Right atrium auricular region (tissue), 2 donors: ENCODE results near the gene CBFA2T3. TPM values are rescaled to one million over a fixed set of nuclear protein-coding genes. Genes with fewer than 3 reads are reported as not detected.

Experiments
- DNase-seq: peaks from one replicate; pipeline ENCODE4 v3.0.0-alpha.2; 2019; ENCODE audit warnings: low spot score
- H3K27ac ChIP-seq, 2 donors: fragments of 200-600 bp; sonication (generic); 1 replicate in 1 of 2; 2 replicates in 1 of 2; pipeline ENCODE4 v1.5.1; 2016 to 2019
- H3K27me3 ChIP-seq, 2 donors: fragments of 200-600 bp; sonication (generic); one replicate each; pipeline versions ENCODE4 v1.5.1 to v1.6.0; 2017 to 2019
- H3K36me3 ChIP-seq: fragments of 200-600 bp; sonication (generic); one replicate; pipeline ENCODE4 v1.5.1; 2016
- H3K4me1 ChIP-seq, 2 donors: fragments of 200-600 bp; sonication (generic); one replicate each; pipeline versions ENCODE4 v1.5.1 to v1.6.0; 2017 to 2019
- H3K4me3 ChIP-seq, 2 donors: fragments of 200-600 bp; sonication (generic); 1 replicate in 1 of 2; 2 replicates in 1 of 2; pipeline ENCODE4 v1.5.1; 2017 to 2019; ENCODE audit warnings: mild to moderate bottlenecking in 1 of 2, moderate library complexity in 1 of 2
- H3K9me3 ChIP-seq, 2 donors: fragments of 200-600 bp; sonication (generic); one replicate each; pipeline ENCODE4 v1.5.1; 2019
- total RNA-seq, 2 donors: library from RNA; depleted of rRNA; stranded (reverse); fragments of >200 nt; gene quantifications; one replicate each; pipeline ENCODE4 v1.1.0, GENCODE V29; 2016
- TF ChIP-seq, protein P1 (sequence below), 2 donors: fragments of 200-600 bp; sonication (generic); IDR thresholded peaks; one replicate each; pipeline ENCODE4 v1.5.1; 2019; ENCODE audit warnings: antibody characterized with exemption in 2 of 2

The CBFA2T3 gene
- total RNA-seq, 2 donors from 2014 or later: 1.1 to 2.6 TPM

- DNase-seq: no peak
- Histone ChIP-seq H3K9me3 (no peaks in the 10 kb centered on the region), H3K36me3 (peaks cover 6% of the 10 kb centered on the region), H3K4me1 (peaks cover 0 to 10% of the 10 kb centered on the region in 2 donors), H3K4me3 (no peak overlapping the region), H3K27ac (no peak overlapping the region), H3K27me3 (no peaks in the 10 kb centered on the region)
- TF ChIP-seq, protein P1, sequence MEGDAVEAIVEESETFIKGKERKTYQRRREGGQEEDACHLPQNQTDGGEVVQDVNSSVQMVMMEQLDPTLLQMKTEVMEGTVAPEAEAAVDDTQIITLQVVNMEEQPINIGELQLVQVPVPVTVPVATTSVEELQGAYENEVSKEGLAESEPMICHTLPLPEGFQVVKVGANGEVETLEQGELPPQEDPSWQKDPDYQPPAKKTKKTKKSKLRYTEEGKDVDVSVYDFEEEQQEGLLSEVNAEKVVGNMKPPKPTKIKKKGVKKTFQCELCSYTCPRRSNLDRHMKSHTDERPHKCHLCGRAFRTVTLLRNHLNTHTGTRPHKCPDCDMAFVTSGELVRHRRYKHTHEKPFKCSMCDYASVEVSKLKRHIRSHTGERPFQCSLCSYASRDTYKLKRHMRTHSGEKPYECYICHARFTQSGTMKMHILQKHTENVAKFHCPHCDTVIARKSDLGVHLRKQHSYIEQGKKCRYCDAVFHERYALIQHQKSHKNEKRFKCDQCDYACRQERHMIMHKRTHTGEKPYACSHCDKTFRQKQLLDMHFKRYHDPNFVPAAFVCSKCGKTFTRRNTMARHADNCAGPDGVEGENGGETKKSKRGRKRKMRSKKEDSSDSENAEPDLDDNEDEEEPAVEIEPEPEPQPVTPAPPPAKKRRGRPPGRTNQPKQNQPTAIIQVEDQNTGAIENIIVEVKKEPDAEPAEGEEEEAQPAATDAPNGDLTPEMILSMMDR (IDR thresholded peaks at IDR 0.05): no peak
Observed at GRCh38 chr16:88881007-88881615, 95.9 kb downstream of the CBFA2T3 start.

GRCh38 chr16:88880226-88881006 is 96.6 kb downstream of the CBFA2T3 start:
- Histone ChIP-seq H3K4me1 (peaks cover 0 to 5% of the 10 kb centered on the region in 2 donors), H3K4me3 (no peak overlapping the region), H3K36me3 (peaks cover 6% of the 10 kb centered on the region), H3K27me3 (no peaks in the 10 kb centered on the region), H3K9me3 (no peaks in the 10 kb centered on the region), H3K27ac (no peak overlapping the region)
- TF ChIP-seq, protein P1 (IDR thresholded peaks at IDR 0.05): no peak
- no peak for DNase-seq

- DNase-seq: no peak
- TF ChIP-seq, protein P1 (IDR thresholded peaks at IDR 0.05): no peak
- H3K36me3 ChIP-seq: peaks cover 5% of the 10 kb centered on the region
- H3K27me3 ChIP-seq: no peaks in the 10 kb centered on the region
- no peaks in the 10 kb centered on the region for H3K9me3 ChIP-seq
- H3K27ac ChIP-seq: no peak overlapping the region
- H3K4me1 ChIP-seq: peaks cover 0 to 5% of the 10 kb centered on the region in 2 donors
- H3K4me3 ChIP-seq: no peak overlapping the region
Observed at GRCh38 chr16:88879788-88880055, 97.3 kb downstream of the CBFA2T3 start.

- H3K9me3 ChIP-seq: no peaks in the 10 kb centered on the region
- no peaks in the 10 kb centered on the region for H3K36me3 ChIP-seq
- no peak overlapping the region for H3K27ac ChIP-seq
- H3K27me3 ChIP-seq: no peaks in the 10 kb centered on the region
- DNase-seq: no peak
- H3K4me1 ChIP-seq: peaks cover 0 to 5% of the 10 kb centered on the region in 2 donors
- TF ChIP-seq, protein P1 (IDR thresholded peaks at IDR 0.05): no peak
- H3K4me3 ChIP-seq: no peak overlapping the region
Observed at GRCh38 chr16:88878967-88879787, 97.8 kb downstream of the CBFA2T3 start.

DNA sequence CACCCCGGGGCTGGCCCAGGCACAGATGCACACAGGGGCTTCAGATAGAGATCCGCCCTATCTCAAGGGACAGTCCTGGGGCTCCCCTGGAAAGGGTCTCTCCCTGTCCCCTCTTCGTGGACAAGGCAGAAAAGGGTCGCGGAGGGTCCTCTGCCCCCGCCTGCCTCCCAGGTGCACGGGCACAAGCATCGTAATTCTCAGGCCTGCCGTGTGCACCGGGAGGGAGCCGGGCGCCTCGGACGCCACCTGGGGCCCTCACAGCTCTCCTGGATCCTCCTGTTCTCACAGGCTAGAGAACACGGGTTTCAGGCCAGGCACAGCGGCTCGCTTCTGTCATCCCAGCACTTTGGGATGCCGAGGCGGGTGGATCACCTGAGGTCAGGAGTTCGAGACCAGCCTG is 98.7 kb downstream of the CBFA2T3 start:
- no peak for DNase-seq
- Histone ChIP-seq H3K27me3 (no peaks in the 10 kb centered on the region), H3K4me1 (peaks cover 0 to 5% of the 10 kb centered on the region in 2 donors), H3K36me3 (no peaks in the 10 kb centered on the region), H3K4me3 (no peak overlapping the region), H3K27ac (no peak overlapping the region), H3K9me3 (no peaks in the 10 kb centered on the region)
- TF ChIP-seq, protein P1 (IDR thresholded peaks at IDR 0.05): no peak
